Fibroblast of lung (primary cell): ENCODE data around the gene VAMP5. TPM values are rescaled to one million over a fixed set of nuclear protein-coding genes. Genes with fewer than 3 reads are reported as not detected.

Source experiments
- DNase-seq, 2 donors: peaks; one replicate each; pipeline versions ENCODE4 v3.0.0 to v3.0.0-alpha.2; 2010; ENCODE audit warnings: low read depth in 2 of 2
- H2AFZ ChIP-seq: 2 replicates; pipeline ENCODE4 v1.5.1; 2012; ENCODE audit warnings: low read length, control low read depth, inconsistent platforms
- H3K27ac ChIP-seq: 2 replicates; pipeline ENCODE4 v1.5.1; 2011; ENCODE audit warnings: low read length, control low read depth; ENCODE audit not compliant: insufficient read depth
- H3K27me3 ChIP-seq: 2 replicates; pipeline ENCODE4 v1.5.1; 2011; ENCODE audit warnings: mild to moderate bottlenecking, low read length; ENCODE audit not compliant: control insufficient read depth, insufficient read depth
- H3K36me3 ChIP-seq: 2 replicates; pipeline ENCODE4 v1.5.1; 2011; ENCODE audit warnings: low read length; ENCODE audit not compliant: control insufficient read depth, insufficient read depth
- H3K4me1 ChIP-seq: 2 replicates; pipeline ENCODE4 v1.5.1; 2011; ENCODE audit warnings: low read length; ENCODE audit not compliant: control insufficient read depth, insufficient read depth; ENCODE audit errors: extremely low read depth
- H3K4me2 ChIP-seq: 2 replicates; pipeline ENCODE4 v1.5.1; 2011; ENCODE audit warnings: low read length, control low read depth; ENCODE audit not compliant: insufficient read depth; ENCODE audit errors: extremely low read depth
- H3K4me3 ChIP-seq, 4 experiments: fragments of 200-600 bp in 1 of 4; sonication (generic) in 1 of 4; replicated peaks in 1 of 4; 2 replicates each; pipeline ENCODE4 v1.5.1; 2011 to 2016; ENCODE audit warnings: low read length in 4 of 4, low read depth in 3 of 4, mild to moderate bottlenecking in 3 of 4, control low read depth in 2 of 4, inconsistent platforms in 1 of 4, mixed read lengths in 1 of 4; ENCODE audit not compliant: insufficient read depth in 1 of 4; ENCODE audit errors: control extremely low read depth in 1 of 4
- H3K79me2 ChIP-seq: 2 replicates; pipeline ENCODE4 v1.5.1; 2012; ENCODE audit warnings: mild to moderate bottlenecking, low read length, inconsistent platforms; ENCODE audit not compliant: control insufficient read depth, insufficient read depth
- H3K9ac ChIP-seq: 2 replicates; pipeline ENCODE4 v1.5.1; 2011; ENCODE audit warnings: mild to moderate bottlenecking, low read length, control low read depth; ENCODE audit not compliant: insufficient read depth
- H3K9me3 ChIP-seq: 2 replicates; pipeline ENCODE4 v1.5.1; 2012; ENCODE audit warnings: low read depth, low read length; ENCODE audit not compliant: control insufficient read depth, insufficient read depth
- H4K20me1 ChIP-seq: 2 replicates; pipeline ENCODE4 v1.5.1; 2011; ENCODE audit warnings: low read length; ENCODE audit not compliant: control insufficient read depth, insufficient read depth; ENCODE audit errors: extremely low read depth
- EZH2 ChIP-seq: IDR thresholded peaks from 2 replicates; pipeline ENCODE4 v1.5.1; 2012; ENCODE audit warnings: low read length, control low read depth, mild to moderate bottlenecking; ENCODE audit errors: missing control alignments
- polyA plus RNA-seq, 2 donors: library from polyadenylated mRNA; depleted of rRNA in 1 of 2; stranded (reverse) in 1 of 2; unstranded in 1 of 2; fragments of >200 nt; gene quantifications; 2 replicates each; pipeline ENCODE4 v1.2.1, GENCODE V29; 2011 to 2012; ENCODE audit warnings: missing spikeins in 1 of 2
- total RNA-seq: library from RNA; depleted of rRNA; stranded (reverse); fragments of >200 nt; gene quantifications from 2 replicates; pipeline ENCODE4 v1.2.1, GENCODE V29; 2014
- TF ChIP-seq, protein P1 (sequence below), 2 donors: IDR thresholded peaks in 1 of 2; conservative IDR thresholded peaks in 1 of 2; 1 replicate in 1 of 2; 2 replicates in 1 of 2; pipeline ENCODE4 v1.5.1; 2011 to 2012; ENCODE audit warnings: low read length in 2 of 2, control low read depth in 1 of 2, inconsistent platforms in 1 of 2, low read depth in 1 of 2, mild to moderate bottlenecking in 1 of 2

VAMP5 gene
- total and polyA plus RNA-seq, 2 donors (not counting 1 experiment from before 2014, with no cell fraction given) = 69.5 to 212 TPM

DNA sequence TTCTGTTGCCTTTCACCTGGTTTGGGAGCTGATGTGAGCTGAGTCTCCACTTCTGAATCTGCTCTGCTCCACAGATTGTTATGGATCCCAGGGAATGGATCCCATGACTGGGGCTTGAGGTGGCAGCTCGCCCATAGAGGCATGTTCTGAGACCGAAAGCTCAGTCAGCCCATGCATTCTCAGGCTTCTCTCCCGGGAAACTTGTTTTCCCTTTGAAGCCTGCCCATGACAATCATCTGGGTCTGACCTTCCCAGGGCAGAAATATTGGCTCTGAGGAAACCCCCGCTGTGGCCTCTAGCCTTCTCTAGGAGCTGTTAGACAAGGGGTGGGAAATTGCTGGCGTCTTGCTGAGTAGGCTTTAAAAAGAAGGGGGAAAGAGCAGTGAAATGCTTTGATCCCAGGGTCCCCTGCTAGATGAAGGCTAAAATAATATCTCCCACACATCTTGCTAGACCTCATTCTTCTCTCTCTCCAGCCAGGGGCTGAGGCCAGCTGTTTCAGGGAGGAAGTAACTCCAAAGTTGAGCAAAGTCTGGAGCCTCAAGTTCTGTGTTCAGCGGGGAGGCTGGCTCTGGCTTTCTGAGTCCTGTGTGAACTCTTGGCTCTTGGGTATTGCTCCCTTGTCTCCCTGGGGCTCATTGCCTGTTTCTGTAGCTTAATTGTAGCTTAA is 4.8 kb upstream of the VAMP5 start:
- no peaks in the 10 kb centered on the region for H3K36me3 ChIP-seq
- H3K27ac ChIP-seq = peak overlapping the region; percentile 71
- H3K79me2 ChIP-seq = no peaks in the 10 kb centered on the region
- H3K4me2 ChIP-seq = peak overlapping the region; percentile 54
- peak overlapping the region; percentile 9 for H2AFZ ChIP-seq
- TF ChIP-seq, protein P1, sequence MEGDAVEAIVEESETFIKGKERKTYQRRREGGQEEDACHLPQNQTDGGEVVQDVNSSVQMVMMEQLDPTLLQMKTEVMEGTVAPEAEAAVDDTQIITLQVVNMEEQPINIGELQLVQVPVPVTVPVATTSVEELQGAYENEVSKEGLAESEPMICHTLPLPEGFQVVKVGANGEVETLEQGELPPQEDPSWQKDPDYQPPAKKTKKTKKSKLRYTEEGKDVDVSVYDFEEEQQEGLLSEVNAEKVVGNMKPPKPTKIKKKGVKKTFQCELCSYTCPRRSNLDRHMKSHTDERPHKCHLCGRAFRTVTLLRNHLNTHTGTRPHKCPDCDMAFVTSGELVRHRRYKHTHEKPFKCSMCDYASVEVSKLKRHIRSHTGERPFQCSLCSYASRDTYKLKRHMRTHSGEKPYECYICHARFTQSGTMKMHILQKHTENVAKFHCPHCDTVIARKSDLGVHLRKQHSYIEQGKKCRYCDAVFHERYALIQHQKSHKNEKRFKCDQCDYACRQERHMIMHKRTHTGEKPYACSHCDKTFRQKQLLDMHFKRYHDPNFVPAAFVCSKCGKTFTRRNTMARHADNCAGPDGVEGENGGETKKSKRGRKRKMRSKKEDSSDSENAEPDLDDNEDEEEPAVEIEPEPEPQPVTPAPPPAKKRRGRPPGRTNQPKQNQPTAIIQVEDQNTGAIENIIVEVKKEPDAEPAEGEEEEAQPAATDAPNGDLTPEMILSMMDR (conservative IDR thresholded peaks at IDR 0.05 in 1 of 2, IDR thresholded peaks at IDR 0.05 in 1 of 2; ENCODE audit: low read depth in 1 of 2, low read length in 2 of 2) = no peak
- TF ChIP-seq EZH2 = no peak
- H4K20me1 ChIP-seq = no peaks in the 10 kb centered on the region
- peak overlapping the region in 1 of 4 experiments; percentile 6 for H3K4me3 ChIP-seq
- H3K9ac ChIP-seq = peak overlapping the region; percentile 4
- H3K4me1 ChIP-seq = peaks cover 20% of the 10 kb centered on the region
- no peaks in the 10 kb centered on the region for H3K9me3 ChIP-seq
- no peaks in the 10 kb centered on the region for H3K27me3 ChIP-seq
- DNase-seq = no peak

DNA sequence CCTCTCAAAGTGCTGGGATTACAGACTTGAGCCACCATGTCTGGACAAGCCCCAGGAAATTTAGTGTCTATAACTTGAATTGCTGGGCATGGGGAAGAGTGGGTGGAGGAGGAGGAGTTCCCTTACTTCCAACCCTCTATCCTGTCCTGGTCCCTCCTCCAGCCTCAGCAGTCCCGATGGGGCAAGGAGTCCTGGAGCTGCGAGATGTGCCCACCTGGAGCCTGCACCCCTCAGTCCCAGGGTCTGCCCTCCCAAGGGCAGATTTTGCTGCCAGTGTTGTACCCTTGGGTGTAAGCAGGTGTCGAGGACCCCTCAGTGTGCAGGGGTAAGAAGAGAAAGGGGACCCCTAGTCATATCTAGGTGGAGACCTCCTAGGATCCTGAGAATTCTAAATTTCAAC is 4.0 kb upstream of the VAMP5 start:
- no peak overlapping the region for H3K9ac ChIP-seq
- peaks cover 26% of the 10 kb centered on the region for H3K4me1 ChIP-seq
- H3K27ac ChIP-seq = no peak overlapping the region
- H4K20me1 ChIP-seq = no peaks in the 10 kb centered on the region
- H3K4me2 ChIP-seq = no peak overlapping the region
- H3K27me3 ChIP-seq = no peaks in the 10 kb centered on the region
- H3K9me3 ChIP-seq = no peaks in the 10 kb centered on the region
- no peaks in the 10 kb centered on the region for H3K36me3 ChIP-seq
- H2AFZ ChIP-seq = no peak overlapping the region
- no peak overlapping the region for H3K4me3 ChIP-seq
- TF ChIP-seq, protein P1 (conservative IDR thresholded peaks at IDR 0.05 in 1 of 2, IDR thresholded peaks at IDR 0.05 in 1 of 2; ENCODE audit: low read depth in 1 of 2, low read length in 2 of 2) = no peak
- no peak for TF ChIP-seq EZH2
- no peaks in the 10 kb centered on the region for H3K79me2 ChIP-seq
- DNase-seq = no peak

DNA sequence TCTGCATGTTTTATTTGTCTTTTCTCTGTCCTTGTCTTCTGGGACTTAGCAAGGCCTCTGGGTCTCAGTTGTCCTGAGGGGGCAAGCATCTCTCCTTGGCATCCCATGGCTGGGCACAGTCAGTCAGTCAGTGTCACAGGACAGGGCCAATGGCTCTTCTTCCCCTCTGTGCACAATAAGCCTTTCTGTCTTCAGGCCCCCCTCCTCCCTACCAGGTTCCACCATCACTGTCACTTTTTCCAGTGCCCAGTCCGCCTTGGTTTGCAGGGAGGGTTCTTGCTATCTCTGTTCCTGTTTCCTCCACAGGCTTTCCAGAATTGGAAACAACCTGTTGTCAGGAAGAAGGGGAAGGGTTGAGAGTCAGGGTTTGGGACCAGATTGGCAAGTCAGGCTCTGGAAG is 1.7 kb upstream of the VAMP5 start:
- DNase-seq = no peak
- H3K27me3 ChIP-seq = no peaks in the 10 kb centered on the region
- TF ChIP-seq, protein P1 (conservative IDR thresholded peaks at IDR 0.05 in 1 of 2, IDR thresholded peaks at IDR 0.05 in 1 of 2; ENCODE audit: low read depth in 1 of 2, low read length in 2 of 2) = no peak
- TF ChIP-seq EZH2 = no peak

More for the DNA sequence above, 1.7 kb upstream of the VAMP5 start:
- Histone ChIP-seq H4K20me1 (no peaks in the 10 kb centered on the region), H3K4me2 (no peak overlapping the region), H2AFZ (no peak overlapping the region), H3K4me3 (no peak overlapping the region), H3K9ac (no peak overlapping the region), H3K79me2 (no peaks in the 10 kb centered on the region), H3K36me3 (no peaks in the 10 kb centered on the region), H3K9me3 (no peaks in the 10 kb centered on the region), H3K4me1 (peaks cover 34% of the 10 kb centered on the region), H3K27ac (no peak overlapping the region)
